ENCODE measurements around the gene PROM2.

Gene PROM2

DNA sequence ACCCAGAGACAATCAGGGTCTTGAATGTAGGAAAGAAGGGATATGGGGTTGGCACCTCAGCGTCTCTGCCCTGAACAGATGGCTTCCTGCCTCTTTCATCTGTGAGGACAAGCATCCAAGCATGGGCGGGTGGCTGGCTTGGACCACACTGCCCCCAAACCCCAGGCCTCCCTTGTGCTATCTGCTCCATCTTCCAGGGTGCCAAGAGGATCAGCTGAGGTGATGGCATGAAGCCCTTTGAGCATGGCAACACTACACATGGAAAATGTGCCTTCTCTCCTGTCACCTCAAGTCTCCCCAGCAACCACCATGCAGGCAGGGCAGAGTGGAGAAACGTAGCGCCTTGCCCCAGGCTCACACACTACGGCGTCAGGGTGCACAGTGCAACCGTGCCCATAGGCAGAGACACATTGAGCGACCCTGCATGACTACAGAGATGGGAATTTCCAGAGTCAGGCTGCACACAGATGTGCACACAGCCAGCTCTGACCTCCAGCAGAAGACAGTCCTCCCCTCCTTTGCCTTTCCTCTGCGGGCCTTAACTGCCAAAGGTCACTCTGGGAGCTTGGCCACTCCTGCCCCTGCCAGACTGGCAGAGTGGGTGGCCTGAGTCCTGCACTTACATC lies 24.4 kb downstream of the PROM2 start:
- no peak for DNase-seq (ENCODE audit: low read depth in 2 of 2)
- TF ChIP-seq, protein P1, sequence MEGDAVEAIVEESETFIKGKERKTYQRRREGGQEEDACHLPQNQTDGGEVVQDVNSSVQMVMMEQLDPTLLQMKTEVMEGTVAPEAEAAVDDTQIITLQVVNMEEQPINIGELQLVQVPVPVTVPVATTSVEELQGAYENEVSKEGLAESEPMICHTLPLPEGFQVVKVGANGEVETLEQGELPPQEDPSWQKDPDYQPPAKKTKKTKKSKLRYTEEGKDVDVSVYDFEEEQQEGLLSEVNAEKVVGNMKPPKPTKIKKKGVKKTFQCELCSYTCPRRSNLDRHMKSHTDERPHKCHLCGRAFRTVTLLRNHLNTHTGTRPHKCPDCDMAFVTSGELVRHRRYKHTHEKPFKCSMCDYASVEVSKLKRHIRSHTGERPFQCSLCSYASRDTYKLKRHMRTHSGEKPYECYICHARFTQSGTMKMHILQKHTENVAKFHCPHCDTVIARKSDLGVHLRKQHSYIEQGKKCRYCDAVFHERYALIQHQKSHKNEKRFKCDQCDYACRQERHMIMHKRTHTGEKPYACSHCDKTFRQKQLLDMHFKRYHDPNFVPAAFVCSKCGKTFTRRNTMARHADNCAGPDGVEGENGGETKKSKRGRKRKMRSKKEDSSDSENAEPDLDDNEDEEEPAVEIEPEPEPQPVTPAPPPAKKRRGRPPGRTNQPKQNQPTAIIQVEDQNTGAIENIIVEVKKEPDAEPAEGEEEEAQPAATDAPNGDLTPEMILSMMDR (IDR thresholded peaks at IDR 0.05; ENCODE audit: low read depth, low read length), result no peak
- no peak overlapping the region for H3K4me3 ChIP-seq (replicated peaks in 1 of 2; ENCODE audit: low read depth in 2 of 2, low read length in 2 of 2)

DNA sequence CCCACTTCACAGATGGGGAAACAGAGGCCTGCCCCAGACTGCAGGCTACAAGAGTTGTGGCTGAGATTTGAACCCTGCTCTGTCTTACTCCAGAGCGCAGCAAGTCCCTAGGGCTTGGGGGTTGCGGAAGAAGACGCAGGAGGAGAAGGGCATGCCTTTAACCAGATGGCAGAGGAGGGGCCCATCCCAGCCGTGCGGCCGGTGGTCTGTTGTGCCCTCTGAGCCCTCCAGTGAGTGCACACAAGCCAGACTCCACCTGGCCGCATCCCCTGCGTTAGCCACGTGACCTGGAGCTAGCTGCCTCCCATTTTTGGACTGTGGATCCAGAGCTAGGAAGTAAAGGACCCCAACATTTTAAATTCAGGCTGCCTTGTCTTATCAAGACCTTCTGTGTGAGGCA lies 25.7 kb downstream of the PROM2 start:
- no peak for DNase-seq (ENCODE audit: low read depth in 2 of 2)
- H3K4me3 ChIP-seq (replicated peaks in 1 of 2; ENCODE audit: low read depth in 2 of 2, low read length in 2 of 2), result no peak overlapping the region
- TF ChIP-seq, protein P1 (IDR thresholded peaks at IDR 0.05; ENCODE audit: low read depth, low read length), result no peak

DNA sequence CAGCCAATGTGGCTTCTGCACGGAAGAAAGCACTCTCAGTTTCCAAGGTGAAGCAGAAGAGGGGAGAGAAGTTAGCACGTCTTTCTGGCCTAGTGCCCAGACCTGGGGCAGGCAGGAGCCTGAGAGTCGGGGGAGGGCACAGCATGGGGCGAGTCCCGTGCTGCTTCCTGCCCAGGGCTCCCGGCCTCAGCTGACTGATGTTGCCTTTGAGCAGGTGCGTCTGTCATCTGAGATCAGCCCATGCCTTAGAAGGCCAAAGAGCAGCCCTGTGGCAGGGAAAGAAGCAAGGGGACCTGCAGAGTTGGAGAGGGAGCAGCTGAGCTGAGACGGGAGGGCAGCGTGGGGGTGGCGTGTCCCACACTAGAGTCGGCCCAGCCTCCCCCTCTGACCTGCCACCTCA lies 26.2 kb downstream of the PROM2 start:
- DNase-seq (ENCODE audit: low read depth in 2 of 2), result no peak
- TF ChIP-seq, protein P1 (IDR thresholded peaks at IDR 0.05; ENCODE audit: low read depth, low read length), result no peak
- no peak overlapping the region for H3K4me3 ChIP-seq (replicated peaks in 1 of 2; ENCODE audit: low read depth in 2 of 2, low read length in 2 of 2)

DNA sequence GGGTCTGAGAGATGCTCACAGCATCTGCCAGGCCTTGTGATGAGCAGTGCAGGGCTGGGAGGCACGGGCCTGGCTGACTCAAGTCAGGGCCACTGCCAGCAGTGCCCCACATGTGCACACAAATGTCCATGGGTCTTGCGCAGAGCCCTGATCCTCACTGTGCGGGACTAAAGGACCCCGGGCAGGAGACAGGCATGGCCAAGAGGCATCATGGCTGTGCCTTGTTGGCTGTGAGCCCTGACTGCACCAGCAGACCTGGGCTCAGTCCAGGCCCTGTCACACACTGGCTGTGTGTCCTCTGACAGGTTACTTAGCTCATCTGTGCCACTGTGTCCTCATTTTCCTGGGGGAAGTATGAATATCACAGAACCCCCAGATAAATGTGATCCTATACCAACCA lies 26.9 kb downstream of the PROM2 start:
- TF ChIP-seq, protein P1 (IDR thresholded peaks at IDR 0.05; ENCODE audit: low read depth, low read length), result no peak
- no peak for DNase-seq (ENCODE audit: low read depth in 2 of 2)
- no peak overlapping the region for H3K4me3 ChIP-seq (replicated peaks in 1 of 2; ENCODE audit: low read depth in 2 of 2, low read length in 2 of 2)

DNA sequence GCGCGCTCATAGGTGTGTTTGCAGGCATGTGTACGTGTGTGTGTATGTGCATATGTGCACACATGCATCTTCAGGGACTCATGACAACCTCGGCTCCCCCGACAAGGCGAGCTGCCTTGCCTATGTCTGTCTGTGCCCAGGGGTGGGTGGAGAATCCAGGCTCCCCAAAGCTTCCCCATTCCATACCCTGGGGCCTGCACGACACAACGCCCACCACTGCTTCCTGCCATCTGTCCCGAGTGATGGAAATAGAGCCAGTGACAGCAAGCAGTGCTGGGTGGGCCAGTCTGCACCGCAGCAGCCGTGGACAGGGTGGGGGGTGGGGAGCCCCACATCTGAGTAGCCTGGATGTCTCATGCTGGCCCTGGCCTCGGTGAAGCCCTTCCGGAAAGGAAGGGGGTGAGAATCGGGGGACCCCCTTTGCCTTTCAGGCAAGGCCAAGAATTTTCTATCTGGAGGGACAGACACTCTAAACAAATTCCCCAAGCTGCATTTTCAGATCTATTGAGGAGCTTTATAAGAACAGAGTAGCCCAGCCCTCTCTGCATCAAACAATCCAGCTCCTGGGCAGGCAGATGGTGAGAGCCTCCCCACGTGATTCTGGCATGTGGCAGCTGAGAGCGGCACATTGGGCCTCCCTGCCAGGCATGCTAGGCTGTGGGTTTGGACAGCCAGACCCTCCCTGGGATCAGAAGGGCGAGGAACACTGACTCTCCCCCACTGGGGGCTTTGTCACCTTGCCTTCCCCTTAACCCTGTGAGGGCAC lies 27.8 kb downstream of the PROM2 start:
- no peak overlapping the region for H3K4me3 ChIP-seq (replicated peaks in 1 of 2; ENCODE audit: low read depth in 2 of 2, low read length in 2 of 2)
- TF ChIP-seq, protein P1 (IDR thresholded peaks at IDR 0.05; ENCODE audit: low read depth, low read length), result no peak
- no peak for DNase-seq (ENCODE audit: low read depth in 2 of 2)

DNA sequence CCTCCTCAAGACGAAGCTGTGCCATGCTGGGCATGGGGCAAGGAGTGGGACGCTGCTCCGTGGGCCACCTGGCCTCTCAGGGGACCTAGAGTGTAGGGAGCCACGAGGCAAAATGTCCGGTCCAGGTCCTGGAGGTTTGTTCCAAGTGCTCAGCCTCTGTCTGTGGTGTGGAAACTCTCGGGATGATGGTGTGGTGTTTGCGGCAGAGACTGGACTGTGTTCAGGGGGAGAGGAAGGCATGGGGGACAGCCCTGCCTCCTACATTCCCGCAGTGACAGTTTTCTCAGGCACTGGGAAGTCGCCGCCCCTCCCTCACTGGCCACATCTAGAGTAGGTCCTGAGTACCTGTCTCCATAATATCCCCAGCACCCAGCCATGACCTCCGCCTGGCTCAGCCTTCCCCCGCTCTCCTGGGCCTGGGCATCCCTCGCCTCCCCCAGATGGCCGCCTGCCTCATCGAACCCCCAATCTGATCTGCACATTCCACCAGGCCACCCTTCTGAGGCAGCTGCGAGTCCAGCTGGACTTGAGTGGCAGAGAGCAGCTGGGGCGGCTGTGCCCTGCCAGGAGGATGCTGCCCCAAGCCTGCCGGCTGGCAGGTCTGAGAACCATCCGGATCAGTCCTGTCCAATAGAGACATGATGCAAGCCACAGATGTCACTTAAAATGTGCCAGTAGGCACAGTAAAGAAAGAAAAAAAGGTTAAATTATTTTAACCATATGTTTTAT lies 29.1 kb downstream of the PROM2 start:
- TF ChIP-seq, protein P1 (IDR thresholded peaks at IDR 0.05; ENCODE audit: low read depth, low read length), result no peak
- no peak for DNase-seq (ENCODE audit: low read depth in 2 of 2)

More for the DNA sequence above, 29.1 kb downstream of the PROM2 start:
- H3K4me3 ChIP-seq (replicated peaks in 1 of 2; ENCODE audit: low read depth in 2 of 2, low read length in 2 of 2), result no peak overlapping the region

Data from cardiac fibroblast (primary cell).